HepG2 (cell line): ENCODE data around the gene GNB1. TPM values are rescaled to one million over a fixed set of nuclear protein-coding genes. Genes with fewer than 3 reads are reported as not detected.

Source experiments
- ADNP ChIP-seq: sonication (generic); formaldehyde crosslinking; IDR thresholded peaks from 2 replicates; pipeline ENCODE4 v1.4.0; 2020; ENCODE audit warnings: missing genetic modification reagents
- ATRX ChIP-seq: sonication (generic); formaldehyde crosslinking; IDR thresholded peaks from 2 replicates; pipeline ENCODE4 v1.4.0; 2020; ENCODE audit warnings: missing genetic modification reagents, borderline replicate concordance
- CEBPB ChIP-seq: IDR thresholded peaks from 2 replicates; pipeline ENCODE4 v1.6.1; 2011; ENCODE audit warnings: low read depth, low read length, improper control_type of control experiment, borderline replicate concordance
- DPF2 ChIP-seq: sonication (generic); formaldehyde crosslinking; IDR thresholded peaks from 2 replicates; pipeline ENCODE4 v1.4.0; 2020; ENCODE audit warnings: mild to moderate bottlenecking, low read depth, missing genetic modification reagents, borderline replicate concordance
- FOXJ3 ChIP-seq: sonication (generic); formaldehyde crosslinking; IDR thresholded peaks from 2 replicates; pipeline ENCODE4 v1.4.0; 2020; ENCODE audit warnings: missing genetic modification reagents, mild to moderate bottlenecking, borderline replicate concordance
- HDAC2 ChIP-seq: sonication (generic); formaldehyde crosslinking; IDR thresholded peaks from 2 replicates; pipeline ENCODE4 v1.4.0; 2020; ENCODE audit warnings: missing genetic modification reagents
- HMG20A ChIP-seq: IDR thresholded peaks from 2 replicates; pipeline ENCODE4 v1.6.1; 2016; ENCODE audit warnings: borderline replicate concordance
- HMGA1 ChIP-seq: sonication (generic); formaldehyde crosslinking; conservative IDR thresholded peaks from 2 replicates; pipeline ENCODE4 v1.4.0; 2020; ENCODE audit warnings: missing genetic modification reagents
- HNRNPLL ChIP-seq: fragments of 200-400 bp; formaldehyde crosslinking; IDR thresholded peaks from 2 replicates; pipeline ENCODE4 v1.6.1; 2017; ENCODE audit warnings: mild to moderate bottlenecking, low read depth, low read length; ENCODE audit not compliant: poor library complexity, severe bottlenecking
- NR2F6 ChIP-seq, 2 experiments: IDR thresholded peaks; 2 replicates each; pipeline ENCODE4 v1.6.1; 2016; ENCODE audit warnings: antibody characterized with exemption in 1 of 2, mild to moderate bottlenecking in 1 of 2
- REXO4 ChIP-seq: sonication (generic); formaldehyde crosslinking; IDR thresholded peaks from 2 replicates; pipeline ENCODE4 v1.8.0; 2022; ENCODE audit warnings: missing genetic modification reagents, mild to moderate bottlenecking, borderline replicate concordance
- YEATS2 ChIP-seq: sonication (generic); formaldehyde crosslinking; IDR thresholded peaks from 2 replicates; pipeline ENCODE4 v1.4.0; 2020; ENCODE audit warnings: missing genetic modification reagents, borderline replicate concordance
- ZBTB25 ChIP-seq: IDR thresholded peaks from 2 replicates; pipeline ENCODE4 v1.6.1; 2018; ENCODE audit warnings: missing genetic modification reagents
- ZGPAT ChIP-seq: IDR thresholded peaks from 2 replicates; pipeline ENCODE4 v1.6.1; 2016; ENCODE audit warnings: mild to moderate bottlenecking
- ZNF230 ChIP-seq: sonication (generic); formaldehyde crosslinking; IDR thresholded peaks from 2 replicates; pipeline ENCODE4 v1.4.0; 2020; ENCODE audit warnings: mild to moderate bottlenecking, missing genetic modification reagents
- ZNF382 ChIP-seq: sonication (generic); formaldehyde crosslinking; IDR thresholded peaks from 2 replicates; pipeline ENCODE4 v1.5.0; 2020; ENCODE audit warnings: missing genetic modification reagents, mild to moderate bottlenecking, borderline replicate concordance
- ZNF614 ChIP-seq: IDR thresholded peaks from 2 replicates; pipeline ENCODE4 v1.6.1; 2018; ENCODE audit warnings: missing biosample characterization, missing genetic modification reagents, inconsistent platforms, borderline replicate concordance
- ZNF737 ChIP-seq: sonication (generic); formaldehyde crosslinking; IDR thresholded peaks from 2 replicates; pipeline ENCODE4 v1.5.0; 2020; ENCODE audit warnings: missing genetic modification reagents, mild to moderate bottlenecking, borderline replicate concordance
- ZNF747 ChIP-seq: sonication (generic); formaldehyde crosslinking; IDR thresholded peaks from 2 replicates; pipeline ENCODE4 v1.8.1; 2023; ENCODE audit warnings: missing genetic modification reagents, mild to moderate bottlenecking, borderline replicate concordance
- ZNF781 ChIP-seq: sonication (generic); formaldehyde crosslinking; IDR thresholded peaks from 2 replicates; pipeline ENCODE4 v1.5.1; 2020; ENCODE audit warnings: borderline replicate concordance, mild to moderate bottlenecking, missing genetic modification reagents; ENCODE audit errors: not compliant biosample characterization
- polyA plus RNA-seq, 8 experiments: library from polyadenylated mRNA; depleted of rRNA in 3 of 8; stranded (reverse) in 7 of 8; unstranded in 1 of 8; fragments of >200 nt; fragmentation: Illumina TruSeq in 4 of 8; extraction: Trizol in 4 of 8; gene quantifications; 2 replicates each; pipeline versions ENCODE4 v1.2.1 to v1.2.3, GENCODE V29; 2011 to 2016; ENCODE audit warnings: low read depth in 4 of 8, missing spikeins in 1 of 8, mixed read lengths in 1 of 8; ENCODE audit not compliant: insufficient read depth in 1 of 8
- total RNA-seq, 5 experiments: library from RNA; depleted of rRNA; stranded (reverse); fragments of >200 nt; fragmentation: Illumina TruSeq; extraction: Trizol; gene quantifications; 2 replicates each; pipeline ENCODE4 v1.2.3, GENCODE V29; 2016; ENCODE audit warnings: low read depth in 1 of 5
- TF ChIP-seq, protein P1 (sequence below): sonication (generic); formaldehyde crosslinking; IDR thresholded peaks from 2 replicates; pipeline ENCODE4 v1.8.1; 2023; ENCODE audit warnings: mild to moderate bottlenecking, missing genetic modification reagents
- TF ChIP-seq, protein P2 (sequence below): sonication (generic); formaldehyde crosslinking; IDR thresholded peaks from 2 replicates; pipeline ENCODE4 v1.5.1; 2020; ENCODE audit warnings: missing genetic modification reagents, mild to moderate bottlenecking, borderline replicate concordance
- TF ChIP-seq, protein P3 (sequence below): sonication (generic); formaldehyde crosslinking; IDR thresholded peaks from 2 replicates; pipeline ENCODE4 v1.4.0; 2020; ENCODE audit warnings: mild to moderate bottlenecking, missing genetic modification reagents

GNB1 gene
- total and polyA plus RNA-seq, 2 of the 13 experiments (the other 11 are each of a cell fraction or from before 2014, with no cell fraction given) = 66.2 to 327 TPM

DNA sequence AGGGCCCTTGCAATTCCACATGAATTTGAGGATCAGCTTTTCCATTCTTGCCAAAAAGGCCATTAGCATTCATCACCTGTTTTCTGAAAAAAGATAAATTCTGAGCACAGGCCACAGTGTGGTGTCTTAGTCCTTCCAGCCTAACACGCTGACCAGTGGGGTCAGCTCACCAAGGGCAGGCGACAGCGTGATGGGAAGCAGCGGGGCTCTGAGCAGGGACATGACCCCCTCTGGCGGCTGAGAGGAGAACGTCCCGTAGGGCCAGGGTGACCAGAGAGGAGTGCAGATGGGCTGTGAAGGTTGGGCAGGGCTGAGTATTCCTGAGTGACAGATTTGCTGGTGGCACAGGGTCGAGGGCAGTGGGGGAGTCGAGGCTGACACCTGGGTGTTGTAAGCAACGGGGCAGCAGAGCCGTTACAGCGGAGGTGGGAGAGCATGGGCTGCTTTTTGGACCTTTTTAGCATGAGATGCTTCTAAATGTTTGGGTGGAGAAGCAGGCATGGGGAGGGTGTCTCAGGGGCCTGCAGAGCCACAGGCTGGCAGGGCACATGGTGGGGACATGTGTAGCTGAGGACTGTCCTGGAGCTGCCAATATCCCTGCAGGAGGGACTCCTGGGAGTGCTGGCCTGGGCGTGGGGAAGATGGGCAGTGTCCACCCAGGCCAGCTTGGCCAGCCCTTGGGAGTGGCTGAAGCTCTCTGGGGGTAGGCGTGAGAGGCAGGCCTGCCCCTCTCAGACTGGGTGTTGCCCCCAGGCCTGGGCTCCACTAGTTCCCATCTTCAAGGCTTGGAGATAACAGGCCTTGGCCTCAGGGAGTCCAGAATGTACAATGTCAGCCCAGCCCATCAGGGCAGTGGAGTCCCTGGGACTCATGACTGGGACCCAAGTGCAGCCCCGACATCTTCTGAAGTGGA, 15.6 kb upstream of the GNB1 start (continued):
- TF ChIP-seq ZGPAT = peak; percentile 56; the same call in 1 of the 2 replicates
- TF ChIP-seq NR2F6 (IDR thresholded peaks at IDR 0.05) = peak; percentile 62; the same call in 1 of the 2 replicates
- TF ChIP-seq NR2F6 (CRISPR knock-in tag; IDR thresholded peaks at IDR 0.05) = peak; percentile 81
- TF ChIP-seq ZNF781 (CRISPR knock-in tag) = no peak
- no peak for TF ChIP-seq HMGA1 (CRISPR knock-in tag)
- TF ChIP-seq HNRNPLL = no peak
- TF ChIP-seq ADNP (CRISPR knock-in tag) = no peak
- no peak for TF ChIP-seq ZNF230 (CRISPR knock-in tag)
- TF ChIP-seq ZBTB25 (CRISPR knock-in tag) = no peak
- TF ChIP-seq, protein P1, sequence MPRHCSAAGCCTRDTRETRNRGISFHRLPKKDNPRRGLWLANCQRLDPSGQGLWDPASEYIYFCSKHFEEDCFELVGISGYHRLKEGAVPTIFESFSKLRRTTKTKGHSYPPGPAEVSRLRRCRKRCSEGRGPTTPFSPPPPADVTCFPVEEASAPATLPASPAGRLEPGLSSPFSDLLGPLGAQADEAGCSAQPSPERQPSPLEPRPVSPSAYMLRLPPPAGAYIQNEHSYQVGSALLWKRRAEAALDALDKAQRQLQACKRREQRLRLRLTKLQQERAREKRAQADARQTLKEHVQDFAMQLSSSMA (CRISPR knock-in tag) = no peak
- no peak for TF ChIP-seq FOXJ3
- peak; percentile 85 for TF ChIP-seq ZNF614 (CRISPR knock-in tag)
- TF ChIP-seq HMG20A = no peak
- no peak for TF ChIP-seq DPF2 (CRISPR knock-in tag)
- TF ChIP-seq ATRX (CRISPR knock-in tag) = no peak
- TF ChIP-seq ZNF747 (CRISPR knock-in tag) = no peak
- no peak for TF ChIP-seq REXO4 (CRISPR knock-in tag)
- TF ChIP-seq ZNF382 = no peak
- TF ChIP-seq YEATS2 = peak; percentile 40; the same call in 1 of the 2 replicates
- TF ChIP-seq ZNF737 = no peak
- no peak for TF ChIP-seq CEBPB
- TF ChIP-seq, protein P2, sequence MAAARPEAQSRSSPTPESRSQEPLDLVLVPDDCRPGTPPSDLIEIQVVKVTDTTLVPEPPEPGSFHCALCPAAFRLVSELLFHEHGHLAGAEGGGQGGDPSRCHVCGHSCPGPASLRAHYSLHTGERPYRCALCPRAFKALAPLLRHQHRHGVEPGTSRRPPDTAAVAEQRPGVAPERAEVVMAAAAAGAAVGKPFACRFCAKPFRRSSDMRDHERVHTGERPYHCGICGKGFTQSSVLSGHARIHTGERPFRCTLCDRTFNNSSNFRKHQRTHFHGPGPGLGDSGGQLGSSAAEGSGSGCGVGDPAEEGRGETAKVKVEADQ (CRISPR knock-in tag) = no peak
- TF ChIP-seq HDAC2 (CRISPR knock-in tag) = peak; percentile 60; the same call in 1 of the 2 replicates
- TF ChIP-seq, protein P3, sequence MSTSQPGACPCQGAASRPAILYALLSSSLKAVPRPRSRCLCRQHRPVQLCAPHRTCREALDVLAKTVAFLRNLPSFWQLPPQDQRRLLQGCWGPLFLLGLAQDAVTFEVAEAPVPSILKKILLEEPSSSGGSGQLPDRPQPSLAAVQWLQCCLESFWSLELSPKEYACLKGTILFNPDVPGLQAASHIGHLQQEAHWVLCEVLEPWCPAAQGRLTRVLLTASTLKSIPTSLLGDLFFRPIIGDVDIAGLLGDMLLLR = no peak
